Measurements from ENCODE around the gene FBXL14.

Gene FBXL14

GRCh38 chr12:1593174-1594005 is 991 bp downstream of the FBXL14 start:
- peak; percentile 43 to 64 (median 48) for DNase-seq

- DNase-seq, result peak; percentile 15 to 72 (median 35)
Observed at GRCh38 chr12:1592444-1593173, 1.8 kb downstream of the FBXL14 start.

GRCh38 chr12:1591543-1591942 is 2.8 kb downstream of the FBXL14 start:
- no peak for DNase-seq

- peak in 4 of 5 donors; percentile 22 to 41 (median 32) for DNase-seq
Observed at GRCh38 chr12:1591034-1591433, 3.3 kb downstream of the FBXL14 start.

- no peak for DNase-seq
Observed at GRCh38 chr12:1590221-1590979, 4.0 kb downstream of the FBXL14 start.

- no peak for DNase-seq
Observed at GRCh38 chr12:1588575-1588947, 5.8 kb downstream of the FBXL14 start.

GRCh38 chr12:1587927-1588574 is 6.3 kb downstream of the FBXL14 start:
- no peak for DNase-seq

GRCh38 chr12:1584326-1584725 is 10.1 kb downstream of the FBXL14 start:
- DNase-seq, result no peak

GRCh38 chr12:1583421-1584078 is 10.8 kb downstream of the FBXL14 start:
- DNase-seq, result peak; percentile 23 to 70 (median 52)

GRCh38 chr12:1582709-1583050 is 11.7 kb downstream of the FBXL14 start:
- DNase-seq, result no peak

- no peak for DNase-seq
Observed at GRCh38 chr12:1581973-1582708, 12.2 kb downstream of the FBXL14 start.

GRCh38 chr12:1580526-1580925 is 13.9 kb downstream of the FBXL14 start:
- DNase-seq, result no peak

- no peak for DNase-seq
Observed at GRCh38 chr12:1579651-1580435, 14.5 kb downstream of the FBXL14 start.

- no peak for DNase-seq
Observed at GRCh38 chr12:1576410-1577241, 17.8 kb downstream of the FBXL14 start.

- no peak for DNase-seq
Observed at GRCh38 chr12:1575408-1576401, 18.7 kb downstream of the FBXL14 start.

GRCh38 chr12:1574865-1575259 is 19.5 kb downstream of the FBXL14 start:
- DNase-seq, result no peak

GRCh38 chr12:1573960-1574864 is 20.2 kb downstream of the FBXL14 start:
- DNase-seq, result no peak

Measured in T-helper 1 cell (primary cell).